CD14-positive monocyte (primary cell): ENCODE data around the gene SLAMF7. TPM values are rescaled to one million over a fixed set of nuclear protein-coding genes. Genes with fewer than 3 reads are reported as not detected.

ENCODE experiments used
- DNase-seq, 3 donors: peaks; one replicate each; pipeline ENCODE4 v3.0.0-alpha.2; 2011 to 2022
- H2AFZ ChIP-seq: 2 replicates; pipeline ENCODE4 v1.6.0; 2012; ENCODE audit warnings: mild to moderate bottlenecking, low read depth, low read length, inconsistent platforms; ENCODE audit not compliant: insufficient read depth, poor library complexity, severe bottlenecking
- H3K27ac ChIP-seq, 2 donors: 1 replicate in 1 of 2; 2 replicates in 1 of 2; pipeline ENCODE4 v1.5.1; 2012 to 2013; ENCODE audit warnings: low read length in 2 of 2, control low read depth in 1 of 2, inconsistent platforms in 1 of 2, low read depth in 1 of 2, mild to moderate bottlenecking in 1 of 2
- H3K27me3 ChIP-seq, 2 donors: one replicate each; pipeline versions ENCODE4 v1.6.0 to v1.6.1; 2011 to 2013; ENCODE audit warnings: low read length in 2 of 2; ENCODE audit not compliant: control insufficient read depth in 2 of 2, insufficient read depth in 2 of 2
- H3K36me3 ChIP-seq, 2 donors: replicated peaks in 1 of 2; 1 replicate in 1 of 2; 2 replicates in 1 of 2; pipeline versions ENCODE4 v1.5.1 to v1.6.1; 2012 to 2013; ENCODE audit warnings: low read length in 2 of 2, control low read depth in 1 of 2, inconsistent platforms in 1 of 2, mild to moderate bottlenecking in 1 of 2; ENCODE audit not compliant: insufficient read depth in 2 of 2, control insufficient read depth in 1 of 2
- H3K4me1 ChIP-seq, 2 donors: 1 replicate in 1 of 2; 2 replicates in 1 of 2; pipeline versions ENCODE4 v1.5.1 to v1.6.1; 2012 to 2013; ENCODE audit warnings: low read length in 2 of 2, control low read depth in 1 of 2, inconsistent platforms in 1 of 2, mild to moderate bottlenecking in 1 of 2, moderate library complexity in 1 of 2; ENCODE audit not compliant: insufficient read depth in 2 of 2, control insufficient read depth in 1 of 2
- H3K4me2 ChIP-seq: replicated peaks from 2 replicates; pipeline ENCODE3; 2012; ENCODE audit warnings: low read length, moderate library complexity, mild to moderate bottlenecking; ENCODE audit not compliant: poor library complexity, severe bottlenecking; ENCODE audit errors: extremely low read depth
- H3K4me3 ChIP-seq, 3 experiments: fragments of 200-600 bp in 1 of 3; sonication (generic) in 1 of 3; replicated peaks in 1 of 3; 1 replicate in 2 of 3; 2 replicates in 1 of 3; pipeline ENCODE4 v1.5.1; 2011 to 2013; ENCODE audit warnings: low read length in 3 of 3, mild to moderate bottlenecking in 3 of 3, control low read depth in 2 of 3, low read depth in 2 of 3, inconsistent platforms in 1 of 3, moderate library complexity in 1 of 3
- H3K79me2 ChIP-seq: 2 replicates; pipeline ENCODE4 v1.6.0; 2012; ENCODE audit warnings: mild to moderate bottlenecking, control low read depth, inconsistent platforms, low read length, moderate library complexity; ENCODE audit not compliant: insufficient read depth
- H3K9ac ChIP-seq: 2 replicates; pipeline ENCODE4 v1.6.0; 2017; ENCODE audit warnings: low read length, mild to moderate bottlenecking; ENCODE audit not compliant: insufficient read depth, poor library complexity, severe bottlenecking
- H3K9me3 ChIP-seq, 2 donors: replicated peaks in 1 of 2; 1 replicate in 1 of 2; 2 replicates in 1 of 2; pipeline versions ENCODE4 v1.5.1 to v1.6.1; 2012 to 2013; ENCODE audit warnings: low read length in 2 of 2, control low read depth in 1 of 2; ENCODE audit not compliant: control insufficient read depth in 1 of 2, insufficient read depth in 1 of 2
- H4K20me1 ChIP-seq: 2 replicates; pipeline ENCODE4 v1.6.0; 2012; ENCODE audit warnings: mild to moderate bottlenecking, low read length, control low read depth, moderate library complexity; ENCODE audit not compliant: insufficient read depth
- H3K27ac Mint-ChIP-seq, 7 donors: one replicate each; pipeline ENCODE4 v1.8.0; 2020; ENCODE audit warnings: mild to moderate bottlenecking in 7 of 7, mixed read lengths in 7 of 7, moderate library complexity in 6 of 7, inconsistent platforms in 2 of 7
- H3K27me3 Mint-ChIP-seq, 3 donors: one replicate each; pipeline ENCODE4 v1.8.0; 2021 to 2022; ENCODE audit warnings: low read depth in 3 of 3, mild to moderate bottlenecking in 3 of 3, mixed read lengths in 3 of 3, moderate library complexity in 3 of 3, inconsistent platforms in 1 of 3
- H3K36me3 Mint-ChIP-seq, 2 donors: one replicate each; pipeline ENCODE4 v1.8.0; 2020; ENCODE audit warnings: mixed read lengths in 2 of 2, inconsistent platforms in 1 of 2, mild to moderate bottlenecking in 1 of 2
- H3K4me1 Mint-ChIP-seq: one replicate; pipeline ENCODE4 v1.8.0; 2020; ENCODE audit warnings: mild to moderate bottlenecking, mixed read lengths
- H3K4me3 Mint-ChIP-seq, 2 donors: one replicate each; pipeline ENCODE4 v1.8.0; 2020; ENCODE audit warnings: mild to moderate bottlenecking in 2 of 2, mixed read lengths in 2 of 2, moderate library complexity in 1 of 2
- H3K9me3 Mint-ChIP-seq, 7 donors: one replicate each; pipeline ENCODE4 v1.8.0; 2020 to 2022; ENCODE audit warnings: mixed read lengths in 7 of 7, mild to moderate bottlenecking in 6 of 7, moderate library complexity in 6 of 7, inconsistent platforms in 2 of 7
- CTCF ChIP-seq: fragments of 200-600 bp; IDR thresholded peaks from one replicate; pipeline ENCODE4 v1.8.0; 2022; ENCODE audit warnings: antibody characterized with exemption, mild to moderate bottlenecking
- WGBS: methylation state at CpG from one replicate; pipeline ENCODE4 v1.1.5; 2013; ENCODE audit warnings: missing lambda C conversion rate; ENCODE audit not compliant: insufficient coverage; 5-methylcytosine and 5-hydroxymethylcytosine counted together
- intact Hi-C, 2 donors: fragments of 100-400 bp; cut with micrococcal nuclease; formaldehyde crosslinking; loops; one replicate each; pipeline versions ENCODE4 v1.15.0 to v1.15.1; 2023
- polyA plus RNA-seq, 3 donors: library from polyadenylated mRNA; depleted of rRNA in 1 of 3; unstranded in 2 of 3; stranded (reverse) in 1 of 3; fragments of 300-500 nt in 2 of 3; fragments of >200 nt in 1 of 3; fragmentation: Illumina TruSeq in 2 of 3; gene quantifications; 1 replicate in 2 of 3; 2 replicates in 1 of 3; pipeline ENCODE4 v1.2.3, GENCODE V29; 2012 to 2021

The SLAMF7 gene
- polyA plus RNA-seq, 3 donors = 15.4 to 16.0 (median 15.8) TPM

- 24% methylated on average over 3 of the region's 3 CpGs for WGBS
- H3K27me3 ChIP-seq = no peaks in the 10 kb centered on the region
- H3K4me3 Mint-ChIP-seq = no peak overlapping the region
- no peaks in the 10 kb centered on the region for H3K9me3 ChIP-seq
- no peak overlapping the region for H3K9ac ChIP-seq
- no peak overlapping the region for H3K4me2 ChIP-seq
- H3K27ac Mint-ChIP-seq = peak overlapping the region in 2 of 7 donors; percentile 8 to 40
- H3K79me2 ChIP-seq = no peaks in the 10 kb centered on the region
- H3K9me3 Mint-ChIP-seq = peaks cover 0 to 4% (median 0%) of the 10 kb centered on the region in 7 donors
- peaks cover 18 to 32% of the 10 kb centered on the region in 2 donors for H3K4me1 ChIP-seq
- no peak for DNase-seq
- H2AFZ ChIP-seq = no peak overlapping the region
- no peak overlapping the region for H3K27ac ChIP-seq
- intact Hi-C loops = loop anchor here in 1 of 2 donors (10.0 kb wide), 1 partner anchor 90 kb away; no protein-coding TSS in a partner anchor
- TF ChIP-seq CTCF = no peak
- H3K36me3 Mint-ChIP-seq = no peaks in the 10 kb centered on the region
- H3K4me3 ChIP-seq = no peak overlapping the region
- no peaks in the 10 kb centered on the region for H4K20me1 ChIP-seq
- H3K36me3 ChIP-seq = no peaks in the 10 kb centered on the region
- peaks cover 38% of the 10 kb centered on the region for H3K4me1 Mint-ChIP-seq
- peaks cover 0 to 3% (median 2%) of the 10 kb centered on the region in 3 donors for H3K27me3 Mint-ChIP-seq
Measured at GRCh38 chr1:160794376-160794775, 55.3 kb downstream of the SLAMF7 start.

DNA sequence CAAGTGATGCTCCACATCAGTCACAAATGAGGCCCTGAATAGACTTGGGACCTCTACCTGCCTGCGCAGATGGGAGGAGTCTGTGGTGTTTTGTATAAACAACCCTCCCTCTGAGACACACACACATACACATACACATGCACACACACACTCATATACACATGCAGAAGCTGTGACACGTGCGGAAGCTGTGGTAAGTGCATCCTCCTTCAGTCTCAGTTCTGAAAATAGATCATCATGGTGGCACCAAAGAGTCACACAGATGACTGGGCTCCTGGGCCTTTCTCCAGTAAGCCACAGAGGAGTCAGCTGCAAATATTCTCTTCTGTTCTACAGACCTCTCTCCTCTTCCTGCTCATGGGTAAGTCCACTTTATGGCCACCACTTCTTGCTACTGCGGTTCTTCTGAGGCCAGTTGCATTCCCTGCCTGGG lies 56.9 kb downstream of the SLAMF7 start, which contains the start of gene LY9:
Gene LY9, plus strand, starts transcription at position 224 of the 433 bp plus-strand sequence. Its CDS starts 14 bp downstream, at position 238.
- TF ChIP-seq CTCF = no peak

More for the DNA sequence above, 56.9 kb downstream of the SLAMF7 start, which contains the start of gene LY9:
- Mint-ChIP-seq H3K4me1 (peaks cover 28% of the 10 kb centered on the region), H3K9me3 (peaks cover 0 to 4% (median 0%) of the 10 kb centered on the region in 7 donors), H3K27me3 (peaks cover 0 to 3% (median 2%) of the 10 kb centered on the region in 3 donors), H3K27ac (peak within 1 kb of the TSS; percentile 34 to 94 (median 82)), H3K4me3 (peak within 1 kb of the TSS; percentile 39 to 57), H3K36me3 (no peaks in the 10 kb centered on the region)
- H3K36me3 ChIP-seq = no peaks in the 10 kb centered on the region
- DNase-seq = peak; percentile 70 to 88 (median 80)
- peak within 1 kb of the TSS; percentile 34 to 53 for H3K27ac ChIP-seq
- intact Hi-C loops = loop anchor here in 1 of 2 donors (10.0 kb wide), 1 partner anchor 91 kb away; no protein-coding TSS in a partner anchor
- no peaks in the 10 kb centered on the region for H3K9me3 ChIP-seq
- H3K4me1 ChIP-seq = peaks cover 18 to 22% of the 10 kb centered on the region in 2 donors
- no peaks in the 10 kb centered on the region for H4K20me1 ChIP-seq
- no peaks in the 10 kb centered on the region for H3K79me2 ChIP-seq
- no peak within 1 kb of the TSS for H3K4me3 ChIP-seq
- WGBS = 17% methylated on average over 2 of the region's 4 CpGs
- no peak within 1 kb of the TSS for H3K4me2 ChIP-seq
- H2AFZ ChIP-seq = no peak within 1 kb of the TSS
- H3K27me3 ChIP-seq = no peaks in the 10 kb centered on the region
- no peak within 1 kb of the TSS for H3K9ac ChIP-seq
